ENCODE measurements around the gene GMCL2.
A peak's percentile ranks its signal among the peaks of the same experiment; 100 is the strongest.

The GMCL2 gene

DNA sequence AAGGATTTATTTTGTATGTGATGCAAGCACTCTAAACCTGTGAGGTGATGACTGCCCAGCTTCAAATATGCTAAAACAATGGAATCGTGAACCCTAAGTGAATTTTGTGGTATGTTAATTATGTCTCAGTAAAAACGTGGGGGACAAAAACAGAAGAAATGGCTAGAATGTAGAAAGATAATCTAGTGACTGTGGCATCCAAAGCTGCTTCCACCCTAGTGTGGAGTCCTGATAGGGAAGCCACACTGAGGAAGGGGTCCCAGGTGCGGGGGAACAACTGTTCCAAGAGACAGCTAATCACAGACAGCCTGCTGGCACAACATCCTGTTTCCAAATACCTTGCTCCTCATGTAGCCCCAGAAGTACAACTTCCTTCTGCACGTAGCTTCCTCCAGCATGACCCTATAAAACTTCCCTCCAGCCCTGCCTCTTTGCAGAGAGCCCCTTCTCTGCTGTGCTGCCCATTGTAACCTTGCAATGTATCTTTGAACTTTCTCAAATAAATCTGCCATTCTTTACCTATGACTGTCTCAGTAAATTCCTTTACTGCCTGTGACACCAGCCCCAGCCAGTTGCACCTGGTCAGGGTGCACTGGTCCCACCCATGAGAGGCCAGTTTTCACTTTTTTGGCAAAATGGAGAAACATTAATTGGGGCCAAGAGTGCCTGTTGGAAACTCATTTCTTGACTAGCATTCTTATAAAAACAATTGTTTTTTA, 4.9 kb downstream of the GMCL2 start:
- DNase-seq (ENCODE audit: low read depth in 2 of 2), result no peak

DNA sequence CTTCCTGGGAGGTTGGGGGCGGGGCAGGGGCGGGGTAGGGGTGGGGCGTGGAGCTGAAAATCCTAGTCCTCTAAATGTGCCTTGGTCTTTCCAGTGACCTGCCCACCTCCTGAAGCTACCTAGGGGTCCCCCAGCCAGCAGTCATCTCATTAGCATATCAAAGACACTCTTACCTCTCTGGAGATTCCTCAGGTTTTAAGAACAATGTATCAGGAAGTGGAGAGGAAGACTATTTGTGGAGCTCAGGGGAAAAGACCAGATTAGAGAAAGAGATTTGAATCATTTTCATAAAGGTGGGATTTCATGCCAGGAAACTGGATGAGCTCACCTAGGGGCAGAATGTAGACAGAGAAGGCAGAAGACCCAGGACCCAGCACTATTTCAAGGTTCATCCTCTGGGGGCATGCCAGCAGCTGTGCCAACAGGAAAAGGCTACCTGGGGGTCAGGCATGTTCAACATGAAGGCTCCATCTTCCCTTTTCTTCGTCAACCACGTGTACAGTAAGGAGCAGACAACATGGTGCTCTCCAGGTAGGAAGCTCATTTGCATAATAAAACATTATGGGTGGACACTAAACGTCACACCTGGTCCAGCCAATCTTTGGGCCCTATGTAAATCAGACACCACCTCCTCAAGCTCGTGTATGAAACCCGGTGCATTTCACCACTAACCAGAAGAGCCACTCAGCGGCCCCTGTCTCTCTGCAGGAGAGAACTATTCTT, 6.9 kb downstream of the GMCL2 start:
- DNase-seq (ENCODE audit: low read depth in 2 of 2), result no peak

DNA sequence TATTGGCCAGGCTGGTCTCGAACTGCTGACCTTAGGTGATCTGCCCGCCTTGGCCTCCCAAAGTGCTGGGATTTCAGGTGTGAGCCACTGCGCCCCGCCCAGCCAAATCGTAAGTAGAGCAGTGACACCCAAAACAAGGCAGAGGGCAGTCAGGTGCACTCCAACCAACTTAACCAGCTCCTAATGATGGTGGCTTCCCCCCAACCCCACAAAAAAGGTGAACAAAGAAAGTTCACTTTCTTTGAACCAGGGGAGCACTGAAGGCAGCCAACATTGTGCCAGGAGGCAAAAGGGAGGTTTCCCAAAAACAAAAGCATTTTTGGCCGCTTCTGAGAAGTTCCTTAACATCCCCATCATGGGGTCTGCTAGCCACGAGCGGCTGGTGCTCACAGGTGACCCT, 9.6 kb downstream of the GMCL2 start:
- no peak for DNase-seq (ENCODE audit: low read depth in 2 of 2)

DNA sequence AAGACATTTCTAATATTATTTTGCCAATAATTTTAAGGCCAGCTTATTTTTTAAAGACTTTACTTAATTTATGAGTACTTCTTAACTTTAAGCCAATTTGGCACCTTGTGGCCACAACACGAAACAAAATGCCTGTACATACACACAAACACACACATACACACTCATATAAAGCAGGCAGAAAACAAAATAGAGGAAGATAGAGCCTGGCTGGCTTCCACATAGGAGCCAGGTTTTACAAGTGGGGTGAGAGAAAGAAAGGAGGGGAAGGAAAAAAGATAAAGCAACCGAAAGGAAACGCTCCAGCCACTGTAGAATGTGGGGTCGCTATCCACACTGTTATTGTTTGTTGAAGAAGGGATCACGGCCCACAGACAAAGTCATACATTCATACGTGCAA, 10.4 kb downstream of the GMCL2 start:
- DNase-seq (ENCODE audit: low read depth in 2 of 2), result no peak

DNA sequence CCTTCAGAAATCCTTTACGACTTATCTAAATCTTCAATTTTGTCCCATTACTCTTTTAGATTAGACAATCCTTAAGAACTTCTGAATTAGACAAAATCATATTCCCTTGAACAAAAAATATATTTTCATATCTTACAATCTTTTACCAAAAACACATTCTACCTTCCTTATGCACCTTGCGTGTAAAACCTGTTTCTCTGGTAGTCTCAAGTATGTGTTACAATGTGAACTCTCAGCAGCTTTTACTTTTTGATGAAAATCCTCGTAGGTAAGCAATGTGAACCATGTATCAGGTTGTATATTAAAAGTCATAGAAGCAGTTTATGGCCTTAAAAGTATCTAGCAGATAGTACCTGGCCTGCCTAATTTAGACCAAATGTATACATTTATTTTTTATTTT, 12.7 kb downstream of the GMCL2 start:
- no peak for DNase-seq (ENCODE audit: low read depth in 2 of 2)

DNA sequence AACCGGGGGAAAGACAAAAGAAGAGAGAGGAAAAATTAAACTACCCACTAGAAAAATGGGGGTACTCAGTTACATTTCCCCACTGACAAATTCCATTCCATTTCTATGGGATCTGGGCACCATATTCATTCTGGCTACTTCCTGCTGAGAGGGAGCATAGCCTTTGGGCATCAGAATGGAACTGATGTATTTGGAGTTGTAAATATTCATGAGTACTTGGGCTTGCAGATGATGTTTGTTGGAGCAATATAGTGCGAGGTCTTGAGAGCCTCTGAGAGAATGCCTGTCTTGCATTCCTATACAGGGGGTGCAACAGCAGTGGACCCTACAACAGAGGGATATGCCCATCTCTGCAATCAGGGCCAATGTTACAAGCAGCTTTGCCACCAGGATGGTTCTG, 16.7 kb downstream of the GMCL2 start:
- no peak for DNase-seq (ENCODE audit: low read depth in 2 of 2)

DNA sequence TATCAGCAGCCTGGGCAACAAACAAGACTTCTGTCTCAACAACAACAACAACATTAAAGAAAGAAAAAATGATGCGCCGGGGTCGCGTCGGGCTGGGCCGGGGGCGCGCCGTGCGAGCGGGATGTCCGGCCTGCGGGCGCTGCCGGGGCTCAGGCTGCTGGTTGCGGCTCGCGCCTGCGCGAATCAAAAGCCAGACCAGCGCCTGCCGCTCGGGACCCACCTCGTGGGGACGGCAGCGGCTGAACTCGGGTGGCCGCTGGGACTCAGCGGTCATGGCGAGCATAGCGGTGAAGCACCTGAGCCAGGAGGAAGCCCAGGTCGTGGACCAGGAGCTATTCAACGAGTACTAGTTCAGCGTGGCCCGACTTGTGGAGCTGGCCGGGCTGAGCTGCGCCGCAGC, 21.6 kb downstream of the GMCL2 start:
- DNase-seq (ENCODE audit: low read depth in 2 of 2), result no peak

DNA sequence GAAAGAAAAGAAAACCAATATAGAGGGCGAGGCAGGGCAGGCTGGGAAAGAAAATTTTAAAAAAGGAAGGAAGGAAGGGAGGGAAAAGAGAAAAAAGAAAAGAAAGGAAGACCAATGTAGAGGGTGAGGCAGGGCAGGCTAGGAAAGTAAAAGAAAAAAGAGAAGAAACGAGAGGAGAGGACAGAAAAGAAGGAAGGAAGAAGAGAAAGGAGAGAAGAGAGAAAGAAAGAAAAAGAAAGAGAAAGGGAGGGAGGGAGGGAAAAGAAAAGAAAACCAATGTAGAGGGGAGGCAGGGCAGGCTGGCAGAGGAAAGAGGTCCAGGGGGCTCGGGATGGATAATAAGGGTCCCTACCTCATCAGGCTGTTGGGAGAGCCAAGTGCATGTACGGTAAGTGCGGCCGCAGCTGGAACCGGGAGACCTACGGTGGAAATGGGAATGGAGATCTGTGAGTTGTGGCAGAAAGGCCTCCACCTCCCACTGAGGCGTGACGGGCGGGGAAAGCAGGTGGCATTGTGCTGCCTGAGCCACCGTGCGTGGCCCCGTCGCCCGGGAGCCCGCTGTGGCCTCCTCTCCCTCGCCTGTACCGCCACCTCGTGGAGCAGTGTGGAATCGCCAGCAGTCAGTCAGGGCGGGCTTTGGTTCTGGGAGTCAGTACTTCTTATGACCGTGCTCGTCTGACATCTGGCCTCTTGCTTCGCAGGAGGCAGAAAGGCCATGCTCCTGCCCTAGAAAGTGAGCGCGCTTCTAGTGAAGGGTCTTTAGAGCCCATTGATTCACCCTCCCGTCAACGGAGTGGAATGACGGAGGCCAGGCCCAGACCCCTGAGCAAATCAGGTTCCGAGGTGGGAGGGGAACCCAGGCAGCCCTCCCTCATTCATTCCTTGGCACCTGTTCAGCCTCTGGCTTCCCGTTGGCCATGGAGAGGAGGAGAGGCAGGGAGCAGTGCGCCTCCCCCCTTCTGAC, 23.1 kb downstream of the GMCL2 start:
- peak; percentile 85 to 87 for DNase-seq (ENCODE audit: low read depth in 2 of 2)

DNA sequence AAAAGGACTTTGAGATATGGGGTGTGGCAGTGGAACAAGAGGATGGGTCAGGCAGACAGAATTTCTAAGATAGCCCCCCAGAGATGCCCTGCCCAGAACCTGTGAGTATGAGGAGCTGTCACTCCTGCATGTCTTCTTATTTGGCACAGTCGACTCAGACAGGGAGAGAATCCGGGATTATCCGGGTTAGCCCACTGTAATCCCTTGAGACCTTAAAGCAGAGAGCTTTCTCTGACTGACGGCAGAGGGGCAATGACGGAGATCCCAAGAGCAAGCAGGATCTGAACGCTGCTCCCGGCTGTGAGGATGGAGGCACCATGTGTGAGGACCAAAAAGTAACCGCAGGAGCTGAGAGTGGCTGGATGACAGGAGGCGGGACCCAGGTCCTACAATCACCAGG, 24.7 kb downstream of the GMCL2 start:
- no peak for DNase-seq (ENCODE audit: low read depth in 2 of 2)

DNA sequence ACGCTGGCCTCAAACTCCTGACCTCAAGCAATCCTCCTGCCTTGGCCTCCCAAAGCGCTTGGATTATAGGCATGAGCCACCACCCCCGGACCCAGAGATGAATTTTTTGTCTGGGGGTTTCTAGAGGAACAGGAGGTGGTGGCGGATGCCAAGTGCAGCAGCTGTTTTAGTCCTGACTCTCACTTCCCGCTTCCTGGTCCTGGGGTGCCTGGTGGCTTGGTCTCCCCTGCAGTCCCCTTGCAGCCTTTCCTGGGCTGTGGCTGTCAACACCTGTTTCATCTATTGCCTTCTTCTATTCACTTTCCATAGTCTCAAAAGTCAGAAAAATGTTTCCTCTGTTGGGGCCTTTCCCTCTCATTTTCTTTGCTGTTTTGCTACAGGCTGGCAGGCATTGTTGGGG, 27.0 kb downstream of the GMCL2 start:
- no peak for DNase-seq (ENCODE audit: low read depth in 2 of 2)

DNA sequence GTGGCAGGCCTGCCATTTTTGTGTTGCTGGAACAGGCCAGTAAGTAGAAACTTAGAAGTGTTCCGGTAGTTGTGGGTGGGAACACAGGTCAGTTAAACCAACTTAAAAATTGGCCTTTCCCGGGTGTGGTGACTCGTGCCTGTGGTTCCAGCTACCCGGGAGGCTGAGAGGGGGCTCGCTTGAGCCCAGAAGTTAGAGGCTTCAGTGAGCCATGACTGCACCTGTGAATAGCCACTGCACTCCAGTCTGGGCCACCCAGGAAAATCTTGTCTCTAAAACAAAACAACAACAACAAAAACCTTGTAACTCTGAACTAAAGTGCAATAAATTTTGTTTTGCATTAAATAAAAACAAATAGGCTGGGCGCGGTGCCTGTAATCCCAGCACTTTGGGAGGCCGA, 32.1 kb downstream of the GMCL2 start:
- DNase-seq (ENCODE audit: low read depth in 2 of 2), result no peak

DNA sequence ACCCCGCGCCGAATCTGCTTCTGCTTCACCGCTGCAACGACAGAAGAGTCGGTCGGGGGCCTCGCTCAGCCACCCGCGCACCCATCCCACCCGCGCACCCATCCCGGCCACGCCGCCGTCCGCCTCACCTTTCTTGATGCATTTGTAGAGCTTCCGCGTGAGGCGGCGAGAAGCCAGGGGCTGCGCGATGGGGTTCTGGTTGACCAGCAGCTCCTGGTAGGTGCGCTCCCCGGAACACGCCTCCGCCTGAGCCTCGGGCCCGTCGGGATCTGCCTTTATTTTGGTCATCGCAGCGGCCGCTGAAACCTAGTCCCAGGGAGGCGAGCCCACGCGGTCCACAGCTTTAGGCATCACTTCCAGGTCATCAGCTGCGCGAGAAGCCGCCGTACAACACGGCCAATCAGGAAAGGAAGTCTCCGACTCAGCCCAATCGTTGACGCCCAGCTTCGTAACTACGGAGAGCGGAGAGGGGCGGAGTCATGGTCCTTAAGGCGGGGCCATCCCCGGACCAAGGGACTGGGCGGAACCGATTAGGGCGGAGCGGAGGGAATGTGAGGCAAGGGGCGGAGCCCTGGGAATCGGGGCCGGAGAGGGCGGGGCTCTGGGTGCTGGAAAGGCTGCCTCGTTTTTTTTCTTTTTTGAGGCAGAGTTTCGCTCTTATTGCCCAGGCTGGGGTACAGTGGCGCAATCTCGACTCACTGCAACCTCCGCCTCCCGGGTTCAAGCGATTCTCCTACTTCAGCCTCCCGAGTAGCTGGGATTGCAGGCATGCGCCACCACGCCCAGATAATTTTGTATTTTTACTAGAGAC, 33.4 kb downstream of the GMCL2 start, which contains the start of gene NHP2:
Gene NHP2 (minus strand): TSS at position 356 of the 811 bp plus-strand sequence. CDS start 68 bp downstream, at position 288.
- peak; percentile 94 to 95 for DNase-seq (ENCODE audit: low read depth in 2 of 2)

DNA sequence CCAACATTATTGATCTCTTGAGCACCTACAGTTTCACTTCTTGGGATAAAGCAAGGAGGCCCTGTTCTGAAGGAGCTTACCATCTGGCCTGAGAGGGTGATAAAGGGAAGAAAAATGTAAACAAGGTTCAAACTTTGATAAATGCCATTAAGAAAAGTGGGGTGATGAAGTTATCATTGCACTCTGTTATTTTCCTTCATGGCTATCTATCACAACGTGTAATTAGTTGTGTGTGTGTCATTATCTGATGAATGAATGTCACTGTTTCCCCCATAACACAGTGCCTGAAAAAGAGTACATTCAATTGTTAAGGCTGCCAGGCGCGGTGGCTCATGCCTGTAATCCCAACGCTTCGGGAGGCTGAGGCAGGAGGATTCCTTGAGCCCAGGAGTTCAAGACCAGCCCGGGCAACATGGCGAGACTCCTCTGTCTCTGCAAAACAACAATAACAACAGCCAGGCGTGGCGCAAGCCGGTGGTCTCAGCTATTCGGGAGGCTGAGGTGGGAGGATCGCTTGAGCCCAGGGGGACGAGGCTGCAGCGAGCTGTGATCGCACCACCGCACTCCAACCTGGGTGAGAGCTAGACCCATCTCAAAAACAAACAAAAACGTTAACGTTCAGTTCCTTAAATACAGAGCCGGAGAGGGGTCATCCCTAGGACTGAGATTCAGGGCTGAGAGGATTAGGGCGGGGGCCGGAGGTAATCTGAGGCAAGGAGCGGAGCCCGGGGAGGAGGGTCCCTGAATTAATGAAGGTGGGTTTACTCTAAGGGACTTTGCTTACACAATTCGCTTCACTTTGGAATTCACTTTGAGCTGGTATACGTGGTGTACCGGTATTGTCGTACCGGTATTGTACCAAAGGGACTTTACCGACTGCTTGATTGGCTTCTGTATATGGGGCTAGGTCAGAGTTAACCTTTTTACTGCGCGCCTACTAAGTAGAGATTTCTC, 34.4 kb downstream of the GMCL2 start:
- DNase-seq (ENCODE audit: low read depth in 2 of 2), result no peak

DNA sequence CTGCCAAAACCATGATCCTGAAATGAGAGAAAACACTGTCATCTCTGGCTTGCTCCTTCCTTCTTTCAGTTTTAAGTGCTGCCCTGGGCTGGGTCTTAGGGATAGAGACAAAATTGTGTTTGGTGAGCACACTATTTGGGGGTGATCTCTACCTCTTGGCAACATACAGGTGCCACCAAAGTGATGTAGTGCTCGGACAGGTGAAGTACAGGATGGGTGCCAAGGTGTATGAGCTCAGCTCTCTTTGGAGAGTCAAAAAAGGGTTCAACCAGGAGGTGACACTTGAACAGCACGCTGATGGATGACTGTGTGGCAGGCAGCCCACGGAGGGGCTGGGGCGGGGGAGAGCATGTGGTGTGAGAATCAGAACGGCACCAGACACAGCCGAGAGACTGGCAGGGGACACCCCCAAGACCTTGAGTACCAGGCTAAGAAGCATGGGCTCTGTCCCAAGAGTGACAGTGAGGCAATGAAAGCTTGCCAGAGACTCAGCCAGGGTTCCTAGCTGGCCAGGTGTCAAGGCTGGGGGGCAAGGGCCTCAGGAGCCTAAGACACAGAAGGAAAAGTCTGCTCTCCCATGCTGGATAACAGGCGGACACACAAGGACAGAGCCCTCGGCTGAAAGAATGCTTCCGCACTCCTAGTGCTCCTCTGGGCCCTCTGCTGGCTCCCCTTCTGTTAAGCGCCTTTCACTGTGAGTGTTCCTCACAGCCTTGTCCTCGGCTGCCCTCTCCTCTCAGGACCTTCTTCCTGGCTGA, 36.0 kb downstream of the GMCL2 start:
- DNase-seq (ENCODE audit: low read depth in 2 of 2), result no peak

DNA sequence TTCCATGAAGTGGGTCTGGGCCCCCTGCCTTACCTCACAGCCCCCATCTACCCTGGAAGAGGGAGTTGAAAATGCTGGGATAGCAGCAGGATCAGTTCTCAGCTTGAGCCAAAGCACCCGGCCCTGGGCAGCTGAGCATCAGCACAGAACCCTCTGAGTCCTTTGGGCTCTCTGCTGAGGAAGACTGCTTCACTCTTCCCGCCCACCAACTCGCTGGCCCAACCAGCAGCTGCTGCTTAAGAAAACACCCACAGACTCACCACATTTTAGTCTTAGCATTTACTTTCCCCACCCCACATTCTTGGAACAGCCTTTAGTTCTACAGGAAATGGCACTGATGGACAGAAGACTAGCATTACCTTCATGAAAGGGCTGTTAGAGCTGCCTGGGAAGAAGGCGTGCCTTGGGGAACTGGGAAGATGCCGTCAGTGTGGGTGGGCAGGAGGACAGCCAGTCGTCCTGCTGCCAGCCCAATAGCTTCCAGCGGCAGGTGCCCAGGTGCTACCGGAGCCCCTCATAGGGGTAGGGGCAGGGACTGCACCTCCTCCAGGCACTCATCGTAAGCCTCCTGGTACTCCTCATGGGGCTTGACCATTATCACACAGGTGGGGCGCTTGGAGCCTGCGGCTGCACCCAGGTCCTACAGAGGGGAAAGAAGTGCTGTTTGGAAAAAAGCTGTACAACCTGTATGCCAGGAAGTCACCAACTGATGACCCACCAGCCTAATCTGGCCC, 37.8 kb downstream of the GMCL2 start:
- DNase-seq (ENCODE audit: low read depth in 2 of 2), result no peak

DNA sequence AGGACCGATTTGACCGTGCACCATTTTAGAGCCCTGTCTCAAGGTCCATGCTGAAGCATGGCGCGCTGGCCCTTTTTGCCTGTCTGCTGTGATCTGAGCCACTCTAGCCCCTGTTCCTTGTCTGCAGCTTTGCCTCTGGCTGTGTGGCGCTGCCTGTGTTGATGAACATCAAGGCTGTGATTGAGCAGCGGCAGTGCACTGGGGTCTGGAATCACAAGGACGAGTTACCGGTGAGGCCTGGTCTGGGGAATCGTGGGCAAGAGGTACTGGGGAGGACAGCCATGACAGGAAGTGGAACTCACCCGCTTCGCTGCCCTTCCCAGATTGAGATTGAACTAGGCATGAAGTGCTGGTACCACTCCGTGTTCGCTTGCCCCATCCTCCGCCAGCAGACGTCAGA, 39.8 kb downstream of the GMCL2 start:
- DNase-seq (ENCODE audit: low read depth in 2 of 2), result no peak

DNA sequence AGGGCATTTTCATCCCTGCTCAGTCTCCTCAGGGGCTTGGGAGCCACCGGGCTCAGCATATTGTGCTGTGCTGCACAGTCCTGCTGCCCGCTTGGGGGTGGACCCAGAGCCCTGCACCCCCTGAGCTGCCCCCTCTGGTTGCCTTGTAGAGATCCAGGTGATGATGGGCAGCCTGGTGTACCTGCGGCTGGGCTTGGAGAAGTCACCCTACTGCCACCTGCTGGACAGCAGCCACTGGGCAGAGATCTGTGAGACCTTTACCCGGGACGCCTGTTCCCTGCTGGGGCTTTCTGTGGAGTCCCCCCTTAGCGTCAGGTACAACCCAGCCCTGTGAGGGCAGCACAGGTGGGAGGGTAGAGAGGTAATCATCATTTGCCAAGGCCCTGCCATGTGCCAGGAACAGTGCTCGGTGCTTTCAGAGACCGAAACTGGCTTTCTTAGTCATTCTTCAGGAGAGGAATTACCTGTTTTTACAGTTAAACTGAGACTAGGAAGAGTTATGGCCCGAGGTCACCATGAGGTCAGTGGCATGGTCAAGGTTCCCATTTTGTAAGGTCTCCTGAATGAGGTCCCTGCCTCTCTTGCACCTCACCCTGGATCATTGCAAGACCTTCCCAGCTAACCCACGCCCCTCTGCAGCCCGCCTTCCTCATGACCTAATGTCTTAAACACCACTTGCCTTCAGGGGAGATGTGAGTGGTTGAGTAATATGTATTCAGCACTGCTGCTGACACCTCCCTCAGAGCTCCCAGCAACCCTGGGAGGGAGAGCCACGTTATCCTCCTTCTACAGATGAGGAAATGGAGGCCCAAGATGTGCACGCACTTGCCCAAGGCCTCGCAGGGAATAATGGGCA, 41.0 kb downstream of the GMCL2 start:
- peak; percentile 57 to 66 for DNase-seq (ENCODE audit: low read depth in 2 of 2)

DNA sequence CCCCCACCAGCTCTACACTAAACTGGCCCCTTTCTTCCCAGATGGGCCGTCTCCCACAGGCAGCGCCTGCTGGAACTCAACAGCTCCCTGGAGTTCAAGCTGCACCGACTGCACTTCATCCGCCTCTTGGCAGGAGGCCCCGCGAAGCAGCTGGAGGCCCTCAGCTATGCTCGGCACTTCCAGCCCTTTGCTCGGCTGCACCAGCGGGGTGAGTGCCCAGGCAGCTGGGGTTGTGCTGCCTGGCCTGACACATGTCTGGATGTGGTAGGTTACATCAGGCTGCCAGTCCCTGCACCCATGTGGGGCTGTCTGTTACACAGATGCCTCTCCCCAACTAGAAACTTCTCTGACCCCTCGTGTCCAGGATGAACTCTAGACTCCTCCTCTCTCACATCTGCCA, 43.3 kb downstream of the GMCL2 start:
- DNase-seq (ENCODE audit: low read depth in 2 of 2), result no peak
